ENCODE data around the gene GRID1. TPM values are rescaled to one million over a fixed set of nuclear protein-coding genes. Genes with fewer than 3 reads are reported as not detected.

GRID1 gene
- total and polyA plus RNA-seq, 10 donors: 0.06 to 0.42 (median 0.15) TPM; not detected in 4

DNA sequence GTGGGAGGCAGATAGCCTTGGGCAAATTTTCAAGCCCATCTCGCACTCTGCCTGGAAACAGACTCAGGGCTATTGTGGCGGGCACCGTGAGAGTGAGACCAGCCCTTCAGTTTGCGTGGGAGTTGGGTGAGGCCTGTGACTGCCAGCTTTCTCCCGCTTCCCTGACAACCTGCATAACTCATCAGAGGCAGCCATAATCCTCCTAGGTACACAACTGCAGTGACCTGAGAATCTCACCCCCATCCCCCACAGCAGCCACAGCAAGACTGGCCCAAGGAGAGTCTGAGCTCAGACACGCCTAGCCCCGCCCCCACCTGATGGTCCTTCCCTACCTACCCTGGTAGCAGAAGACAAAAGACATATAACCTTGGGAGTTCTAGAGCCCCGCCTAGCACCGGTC is 275.4 kb downstream of the GRID1 start:
- 78 to 89% (median 88%) methylated on average over 7 to 9 of the region's 9 CpGs for WGBS, 5 donors
- TF ChIP-seq POLR2A (IDR thresholded peaks at IDR 0.05) (no peak), POLR2AphosphoS5 (IDR thresholded peaks at IDR 0.05) (no peak)
- TF ChIP-seq, protein P1, sequence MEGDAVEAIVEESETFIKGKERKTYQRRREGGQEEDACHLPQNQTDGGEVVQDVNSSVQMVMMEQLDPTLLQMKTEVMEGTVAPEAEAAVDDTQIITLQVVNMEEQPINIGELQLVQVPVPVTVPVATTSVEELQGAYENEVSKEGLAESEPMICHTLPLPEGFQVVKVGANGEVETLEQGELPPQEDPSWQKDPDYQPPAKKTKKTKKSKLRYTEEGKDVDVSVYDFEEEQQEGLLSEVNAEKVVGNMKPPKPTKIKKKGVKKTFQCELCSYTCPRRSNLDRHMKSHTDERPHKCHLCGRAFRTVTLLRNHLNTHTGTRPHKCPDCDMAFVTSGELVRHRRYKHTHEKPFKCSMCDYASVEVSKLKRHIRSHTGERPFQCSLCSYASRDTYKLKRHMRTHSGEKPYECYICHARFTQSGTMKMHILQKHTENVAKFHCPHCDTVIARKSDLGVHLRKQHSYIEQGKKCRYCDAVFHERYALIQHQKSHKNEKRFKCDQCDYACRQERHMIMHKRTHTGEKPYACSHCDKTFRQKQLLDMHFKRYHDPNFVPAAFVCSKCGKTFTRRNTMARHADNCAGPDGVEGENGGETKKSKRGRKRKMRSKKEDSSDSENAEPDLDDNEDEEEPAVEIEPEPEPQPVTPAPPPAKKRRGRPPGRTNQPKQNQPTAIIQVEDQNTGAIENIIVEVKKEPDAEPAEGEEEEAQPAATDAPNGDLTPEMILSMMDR (IDR thresholded peaks at IDR 0.05 in 8 of 11, conservative IDR thresholded peaks at IDR 0.05 in 3 of 11): no peak
- Histone ChIP-seq H3K9me3 (no peaks in the 10 kb centered on the region), H3K4me3 (no peak overlapping the region), H3K4me1 (no peaks in the 10 kb centered on the region), H3K27ac (no peak overlapping the region), H3K27me3 (replicated peaks in 1 of 7) (peaks cover 0 to 37% (median 0%) of the 10 kb centered on the region in 7 donors), H3K36me3 (no peaks in the 10 kb centered on the region)
- intact Hi-C loops (cut with DNase I; ENCODE audit: low total_unique reads): no loop called here
- peak; percentile 21 for DNase-seq

DNA sequence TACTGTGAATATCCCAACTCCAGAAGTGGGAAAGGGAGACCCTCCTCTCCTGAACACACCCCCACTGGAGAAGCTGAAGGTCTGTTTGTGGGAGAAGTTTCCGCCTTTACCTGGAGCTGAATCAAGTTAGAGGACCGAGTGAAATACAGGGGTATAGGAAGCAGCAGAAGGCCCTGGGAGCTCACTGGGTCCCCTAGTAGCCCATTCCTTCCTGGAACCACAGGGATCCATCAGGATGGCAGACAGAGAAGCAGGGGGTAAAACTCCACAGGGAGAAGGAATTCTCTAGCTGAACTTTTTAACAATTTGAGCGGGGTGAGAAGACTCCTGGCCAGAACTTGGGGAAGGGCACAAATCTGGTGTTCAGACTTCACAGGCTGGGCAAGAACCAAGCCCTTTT is 275.8 kb downstream of the GRID1 start:
- peaks cover 0 to 41% (median 0%) of the 10 kb centered on the region in 7 donors for H3K27me3 ChIP-seq (replicated peaks in 1 of 7)
- no peak overlapping the region for H3K4me3 ChIP-seq
- intact Hi-C loops (cut with DNase I; ENCODE audit: low total_unique reads): no loop called here
- WGBS, 5 donors: 78 to 91% (median 88%) methylated on average over 3 of the region's 3 CpGs
- DNase-seq: peak; percentile 33
- H3K27ac ChIP-seq: no peak overlapping the region
- H3K36me3 ChIP-seq: no peaks in the 10 kb centered on the region
- no peaks in the 10 kb centered on the region for H3K4me1 ChIP-seq
- TF ChIP-seq POLR2A (IDR thresholded peaks at IDR 0.05): no peak
- TF ChIP-seq, protein P1 (IDR thresholded peaks at IDR 0.05 in 8 of 11, conservative IDR thresholded peaks at IDR 0.05 in 3 of 11): no peak
- no peaks in the 10 kb centered on the region for H3K9me3 ChIP-seq

GRCh38 chr10:86087716-86088115 is 278.9 kb downstream of the GRID1 start:
- intact Hi-C loops (cut with DNase I; ENCODE audit: low total_unique reads): no loop called here
- peak; percentile 25 for DNase-seq
- H3K27ac ChIP-seq: no peak overlapping the region
- no peaks in the 10 kb centered on the region for H3K4me1 ChIP-seq
- H3K9me3 ChIP-seq: no peaks in the 10 kb centered on the region
- peaks cover 0 to 69% (median 0%) of the 10 kb centered on the region in 7 donors for H3K27me3 ChIP-seq (replicated peaks in 1 of 7)
- 52 to 71% (median 63%) methylated on average over 9 of the region's 9 CpGs for WGBS, 5 donors
- H3K4me3 ChIP-seq: no peak overlapping the region
- TF ChIP-seq, protein P1 (IDR thresholded peaks at IDR 0.05 in 8 of 11, conservative IDR thresholded peaks at IDR 0.05 in 3 of 11): no peak
- TF ChIP-seq POLR2A (IDR thresholded peaks at IDR 0.05) (no peak), POLR2AphosphoS5 (IDR thresholded peaks at IDR 0.05) (no peak)
- H3K36me3 ChIP-seq: no peaks in the 10 kb centered on the region

DNA sequence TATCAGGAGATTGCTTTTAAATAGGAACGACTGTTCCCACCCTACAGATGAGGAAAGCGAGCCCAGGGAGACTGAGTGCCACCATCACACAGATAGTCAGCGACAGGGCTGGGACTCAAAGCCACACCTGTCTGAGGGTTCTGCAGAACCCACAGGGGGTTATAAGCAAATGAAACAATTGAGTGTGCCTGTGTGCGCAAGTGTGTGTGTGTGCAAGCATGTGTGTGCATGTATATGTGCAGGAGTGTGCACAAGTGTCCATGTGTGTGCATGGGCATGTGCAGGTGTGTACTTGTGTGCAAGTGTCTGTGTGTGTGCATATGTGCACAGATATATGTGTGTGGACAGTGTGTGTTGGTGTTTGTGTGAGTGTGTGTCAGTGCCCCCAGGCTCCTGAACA is 280.2 kb downstream of the GRID1 start:
- H3K4me1 ChIP-seq: no peaks in the 10 kb centered on the region
- 87 to 91% (median 91%) methylated on average over 4 of the region's 4 CpGs for WGBS, 5 donors
- DNase-seq: peak; percentile 40
- no peaks in the 10 kb centered on the region for H3K36me3 ChIP-seq
- H3K27ac ChIP-seq: no peak overlapping the region
- no peak overlapping the region for H3K4me3 ChIP-seq
- peaks cover 0 to 80% (median 0%) of the 10 kb centered on the region in 7 donors for H3K27me3 ChIP-seq (replicated peaks in 1 of 7)
- intact Hi-C loops (cut with DNase I; ENCODE audit: low total_unique reads): no loop called here
- TF ChIP-seq, protein P1 (IDR thresholded peaks at IDR 0.05 in 8 of 11, conservative IDR thresholded peaks at IDR 0.05 in 3 of 11): no peak
- TF ChIP-seq POLR2A (IDR thresholded peaks at IDR 0.05) (no peak), POLR2AphosphoS5 (IDR thresholded peaks at IDR 0.05) (no peak)
- H3K9me3 ChIP-seq: no peaks in the 10 kb centered on the region
